ENCODE results near the gene NACC2.
"Not testable (repeated sequence)": the region's sequence is repeated elsewhere in the genome, so short reads cannot be mapped to it uniquely, and the experiment has no call there.

Gene NACC2

GRCh38 chr9:135970128-135970815 lies 124.8 kb downstream of the NACC2 start:
- in situ Hi-C loops (cut with HindIII; ENCODE audit: low sequenced_read_pairs) = loop anchor here (5.0 to 10.0 kb wide), 5 partner anchors 87 to 305 kb away; no protein-coding TSS in a partner anchor

DNA sequence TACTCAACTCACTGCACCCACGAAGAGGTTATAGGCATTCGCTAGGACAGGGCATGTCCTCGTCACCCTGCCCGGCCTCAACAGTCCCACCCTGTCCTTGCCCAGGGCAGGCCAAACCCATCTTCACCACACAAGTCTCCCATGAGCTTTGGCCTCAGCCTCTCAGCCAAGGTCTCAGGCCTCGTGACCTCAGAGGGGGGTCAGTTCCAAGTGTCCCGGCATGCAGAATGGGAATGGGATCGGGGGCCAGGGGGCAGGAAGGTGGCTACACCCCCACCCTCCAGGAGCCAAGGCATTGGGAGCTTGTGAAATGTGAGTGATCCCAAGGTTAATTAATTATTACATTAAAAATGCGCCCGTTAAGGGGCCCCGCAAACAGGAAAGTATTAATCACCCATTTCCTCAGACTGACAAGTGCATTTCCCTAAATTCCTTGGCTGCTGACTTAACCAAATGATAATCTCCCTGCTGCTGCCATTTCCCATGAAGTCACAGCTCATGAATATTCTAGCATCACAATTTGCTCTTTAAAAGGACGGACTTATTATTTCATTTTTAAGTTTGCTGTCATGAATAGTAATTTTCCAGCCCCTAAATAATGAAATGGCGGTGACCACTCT lies 125.9 kb downstream of the NACC2 start:
- in situ Hi-C loops (cut with HindIII; ENCODE audit: low sequenced_read_pairs) = no loop called here

- in situ Hi-C loops (cut with HindIII; ENCODE audit: low sequenced_read_pairs) = no loop called here
Observed at GRCh38 chr9:135968601-135969000, 126.5 kb downstream of the NACC2 start.

GRCh38 chr9:135968083-135968476 lies 127.0 kb downstream of the NACC2 start:
- in situ Hi-C loops (cut with HindIII; ENCODE audit: low sequenced_read_pairs) = no loop called here

DNA sequence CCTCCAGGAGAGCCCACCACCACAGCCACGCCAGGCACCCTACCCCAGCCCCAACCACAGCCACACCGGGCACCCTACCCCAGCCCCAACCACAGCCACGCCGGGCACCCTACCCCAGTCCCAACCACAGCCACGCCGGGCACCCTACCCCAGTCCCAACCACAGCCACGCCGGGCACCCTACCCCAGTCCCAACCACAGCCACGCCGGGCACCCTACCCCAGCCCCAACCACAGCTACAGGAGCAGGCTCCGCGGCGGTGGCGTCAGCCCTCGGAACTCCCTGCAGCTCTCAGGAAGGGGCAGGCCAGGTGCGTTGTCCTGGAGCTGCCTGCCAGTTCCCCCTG lies 128.2 kb downstream of the NACC2 start:
- in situ Hi-C loops (cut with HindIII; ENCODE audit: low sequenced_read_pairs) = not testable (repeated sequence)

- in situ Hi-C loops (cut with HindIII; ENCODE audit: low sequenced_read_pairs) = no loop called here
Observed at GRCh38 chr9:135965124-135965756, 129.8 kb downstream of the NACC2 start.

- in situ Hi-C loops (cut with HindIII; ENCODE audit: low sequenced_read_pairs) = no loop called here
Observed at GRCh38 chr9:135963938-135964337, 131.2 kb downstream of the NACC2 start.

DNA sequence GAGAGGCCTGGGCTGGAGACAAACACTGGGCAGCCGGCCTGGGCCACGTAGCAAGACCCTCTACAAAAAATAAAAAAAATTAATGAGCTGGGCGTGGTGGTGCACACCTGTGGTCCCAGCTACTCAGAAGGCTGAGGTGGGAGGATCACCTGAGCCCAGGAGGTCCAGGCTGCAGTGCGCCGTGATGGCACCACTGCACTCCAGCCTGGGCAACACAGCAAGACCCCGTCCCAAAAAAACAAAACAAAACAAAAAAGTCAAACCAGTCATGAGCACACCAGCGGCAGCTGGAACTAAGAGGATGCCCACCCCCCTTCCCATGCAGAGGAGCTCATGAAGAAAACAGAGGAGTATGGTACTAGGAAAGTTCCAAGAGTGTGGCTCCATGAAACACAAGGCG lies 131.8 kb downstream of the NACC2 start:
- in situ Hi-C loops (cut with HindIII; ENCODE audit: low sequenced_read_pairs) = no loop called here

DNA sequence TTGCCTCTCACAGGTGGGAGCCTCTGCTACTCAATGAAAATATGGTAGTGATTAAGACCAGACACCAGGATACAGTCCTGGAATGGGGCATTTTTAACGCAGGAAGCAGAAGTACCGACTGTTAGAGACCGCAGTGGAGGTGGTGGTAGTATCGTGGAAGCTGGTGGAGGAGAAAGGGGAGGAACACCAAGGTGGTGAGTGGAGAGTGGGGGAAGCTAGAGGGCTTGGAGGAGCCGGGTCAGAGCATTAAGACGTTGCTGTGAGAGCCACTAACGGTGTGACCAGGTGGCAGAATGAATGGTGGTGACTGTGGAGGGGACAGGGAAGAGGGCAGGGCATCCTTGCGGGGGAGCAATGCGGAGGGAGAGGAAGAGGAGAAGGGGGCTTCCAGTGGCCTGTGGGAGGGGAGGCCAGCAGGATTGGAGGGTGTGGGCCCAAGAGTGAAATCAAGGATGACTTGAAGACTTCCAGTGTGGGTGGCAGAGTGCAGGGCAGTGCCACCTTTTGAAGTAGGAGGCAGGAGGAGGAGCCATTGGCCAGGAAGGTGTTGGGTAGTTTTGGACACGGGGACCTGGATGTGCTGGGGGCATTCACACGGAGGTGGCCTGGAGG lies 132.3 kb downstream of the NACC2 start:
- in situ Hi-C loops (cut with HindIII; ENCODE audit: low sequenced_read_pairs) = no loop called here

GRCh38 chr9:135961811-135962695 lies 133.0 kb downstream of the NACC2 start:
- in situ Hi-C loops (cut with HindIII; ENCODE audit: low sequenced_read_pairs) = no loop called here

- in situ Hi-C loops (cut with HindIII; ENCODE audit: low sequenced_read_pairs) = no loop called here
Observed at GRCh38 chr9:135961277-135961715, 133.8 kb downstream of the NACC2 start, which contains the start of gene UBAC1. Gene UBAC1, minus strand, starts transcription at chr9:135961373. Its CDS starts 211 bp downstream, at chr9:135961162.

DNA sequence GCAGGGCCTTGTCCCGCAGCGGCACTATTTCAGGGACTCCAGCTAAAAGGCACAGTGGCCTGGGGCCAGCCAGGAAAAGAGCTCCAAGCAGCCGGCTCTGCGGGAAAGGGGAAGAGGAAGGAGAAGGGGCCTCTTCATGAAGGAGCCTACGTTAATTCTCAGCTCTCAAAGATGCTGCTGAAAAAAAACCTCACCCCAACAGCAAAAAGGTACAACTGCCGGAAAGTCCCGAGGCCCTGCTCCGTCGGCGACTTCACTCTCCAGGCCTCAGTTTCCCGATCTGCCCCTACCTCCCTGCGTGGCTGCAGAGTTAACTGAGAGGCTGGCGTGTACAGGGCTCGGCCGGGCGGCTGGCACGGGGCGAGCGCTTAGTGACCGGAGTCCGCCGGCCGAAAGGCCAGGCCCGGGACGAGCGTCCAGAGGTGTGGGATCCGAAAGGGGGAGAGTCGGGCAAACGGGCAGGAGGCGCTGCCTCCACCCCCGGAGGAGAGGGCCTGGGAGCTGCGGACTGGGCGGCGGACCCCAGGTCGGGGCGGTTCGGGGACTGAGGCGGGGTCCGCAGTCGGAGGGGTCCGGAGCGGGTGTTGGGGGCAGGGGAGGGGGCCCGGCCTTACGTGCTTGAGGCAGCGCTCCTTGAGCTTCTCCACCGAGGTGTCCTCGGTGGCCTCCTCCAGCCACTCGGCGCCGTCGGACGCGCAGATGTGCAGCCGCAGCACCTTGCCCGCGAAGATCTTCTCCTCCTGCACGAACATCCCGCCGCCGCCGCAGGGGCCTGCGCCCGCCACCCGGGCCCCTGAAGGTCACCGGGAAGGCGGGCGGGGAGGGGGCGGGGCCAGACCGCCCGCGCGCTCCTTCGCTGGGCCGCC lies 134.4 kb downstream of the NACC2 start:
- in situ Hi-C loops (cut with HindIII; ENCODE audit: low sequenced_read_pairs) = no loop called here

DNA sequence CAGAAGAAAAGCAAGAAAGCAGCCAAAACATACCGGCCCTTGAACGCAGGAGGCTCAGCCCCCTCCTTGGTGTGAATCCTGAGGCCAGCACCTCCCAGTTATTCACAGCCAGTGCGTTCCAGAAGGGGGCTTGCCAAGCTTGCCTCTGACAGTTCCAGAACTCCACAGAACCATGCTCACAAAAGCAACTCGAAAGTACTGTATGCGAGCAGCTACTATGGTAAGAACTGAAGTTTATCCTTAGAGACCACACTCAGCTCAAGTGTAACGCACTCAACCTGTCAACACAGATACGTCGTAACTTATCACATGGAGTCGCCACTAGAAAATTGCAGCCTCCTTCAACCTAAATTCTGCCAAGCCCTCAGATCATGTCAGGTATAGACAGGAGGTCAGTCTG lies 135.3 kb downstream of the NACC2 start:
- in situ Hi-C loops (cut with HindIII; ENCODE audit: low sequenced_read_pairs) = loop anchor here (10.0 kb wide), 1 partner anchor 105 kb away; no protein-coding TSS in a partner anchor

- in situ Hi-C loops (cut with HindIII; ENCODE audit: low sequenced_read_pairs) = loop anchor here (10.0 kb wide), 1 partner anchor 104 kb away; no protein-coding TSS in a partner anchor
Observed at GRCh38 chr9:135958485-135958884, 136.6 kb downstream of the NACC2 start.

DNA sequence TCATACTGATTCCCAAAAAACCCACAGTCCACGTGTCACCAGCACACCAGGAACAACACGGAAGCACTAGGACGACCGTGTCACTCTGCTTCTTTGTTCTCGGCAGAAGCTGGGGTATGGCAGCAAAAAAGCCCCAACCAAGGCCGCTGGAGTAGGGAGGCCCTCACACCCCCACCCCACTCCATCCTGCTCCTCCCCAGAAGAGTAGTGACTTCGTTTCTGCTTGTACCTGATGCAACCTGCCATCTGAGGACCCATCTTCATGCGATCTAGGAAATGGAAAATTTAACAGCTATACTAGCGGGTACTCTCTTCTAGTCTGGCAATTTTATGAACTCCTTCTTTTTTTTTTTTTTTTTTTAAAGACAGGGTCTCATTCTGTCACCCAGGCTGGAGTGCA lies 137.7 kb downstream of the NACC2 start:
- in situ Hi-C loops (cut with HindIII; ENCODE audit: low sequenced_read_pairs) = loop anchor here (10.0 kb wide), 1 partner anchor 103 kb away; no protein-coding TSS in a partner anchor

GRCh38 chr9:135956802-135957174 lies 138.3 kb downstream of the NACC2 start:
- in situ Hi-C loops (cut with HindIII; ENCODE audit: low sequenced_read_pairs) = loop anchor here (10.0 kb wide), 1 partner anchor 102 kb away; no protein-coding TSS in a partner anchor

Measured in endothelial cell of hepatic sinusoid (primary cell).